WTC11 (cell line): Measurements from ENCODE around the gene ATG2A.

Experiments used
- CREM ChIP-seq: sonication (generic); formaldehyde crosslinking; IDR thresholded peaks from 2 replicates; pipeline ENCODE4 v1.8.1; 2022; ENCODE audit warnings: mild to moderate bottlenecking, missing genetic modification reagents, moderate library complexity
- SMAD3 ChIP-seq: sonication (generic); formaldehyde crosslinking; IDR thresholded peaks from 2 replicates; pipeline ENCODE4 v1.8.0; 2022; ENCODE audit warnings: missing genetic modification reagents, mild to moderate bottlenecking, borderline replicate concordance
- TCF7 ChIP-seq: sonication (generic); formaldehyde crosslinking; IDR thresholded peaks from 2 replicates; pipeline ENCODE4 v1.8.0; 2022; ENCODE audit warnings: mild to moderate bottlenecking, low read depth, missing genetic modification reagents, moderate library complexity
- ZNF416 ChIP-seq: fragments of 250-450 bp; sonication (Bioruptor Pico); IDR thresholded peaks from 2 replicates; pipeline ENCODE4 v1.9.0; 2021; ENCODE audit warnings: mild to moderate bottlenecking, inconsistent platforms
- TF ChIP-seq, protein P1 (sequence below): sonication (generic); formaldehyde crosslinking; IDR thresholded peaks from 2 replicates; pipeline ENCODE4 v1.8.1; 2023; ENCODE audit warnings: mild to moderate bottlenecking, missing genetic modification reagents, moderate library complexity
- TF ChIP-seq, protein P2 (sequence below): fragments of 200-600 bp; IDR thresholded peaks from 2 replicates; pipeline ENCODE4 v1.8.0; 2022; ENCODE audit warnings: antibody characterized with exemption
- TF ChIP-seq, protein P3 (sequence below): fragments of 250-450 bp; sonication (Bioruptor Pico); IDR thresholded peaks from 2 replicates; pipeline ENCODE4 v1.8.0; 2021; ENCODE audit warnings: mild to moderate bottlenecking
- TF ChIP-seq, protein P4 (sequence below): sonication (generic); formaldehyde crosslinking; conservative IDR thresholded peaks from 2 replicates; pipeline ENCODE4 v1.8.1; 2023; ENCODE audit warnings: mild to moderate bottlenecking, low read depth, missing genetic modification reagents, moderate library complexity

DNA sequence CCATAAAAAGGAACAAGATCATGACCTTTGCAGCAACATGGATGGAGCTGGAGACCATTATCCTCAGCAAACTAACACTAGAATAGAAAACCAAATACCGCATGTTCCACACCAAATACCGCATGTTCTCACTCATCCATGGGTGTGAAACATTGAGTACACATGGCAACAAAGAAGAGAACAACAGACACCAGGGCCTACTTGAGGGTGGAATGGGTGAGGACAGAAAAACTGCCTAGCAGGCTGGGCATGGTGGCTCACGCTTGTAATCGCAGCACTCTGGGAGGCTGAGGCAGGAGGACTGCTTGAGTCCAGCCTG is 50.9 kb downstream of the ATG2A start:
- TF ChIP-seq, protein P1, sequence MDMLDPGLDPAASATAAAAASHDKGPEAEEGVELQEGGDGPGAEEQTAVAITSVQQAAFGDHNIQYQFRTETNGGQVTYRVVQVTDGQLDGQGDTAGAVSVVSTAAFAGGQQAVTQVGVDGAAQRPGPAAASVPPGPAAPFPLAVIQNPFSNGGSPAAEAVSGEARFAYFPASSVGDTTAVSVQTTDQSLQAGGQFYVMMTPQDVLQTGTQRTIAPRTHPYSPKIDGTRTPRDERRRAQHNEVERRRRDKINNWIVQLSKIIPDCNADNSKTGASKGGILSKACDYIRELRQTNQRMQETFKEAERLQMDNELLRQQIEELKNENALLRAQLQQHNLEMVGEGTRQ: no peak
- TF ChIP-seq, protein P2, sequence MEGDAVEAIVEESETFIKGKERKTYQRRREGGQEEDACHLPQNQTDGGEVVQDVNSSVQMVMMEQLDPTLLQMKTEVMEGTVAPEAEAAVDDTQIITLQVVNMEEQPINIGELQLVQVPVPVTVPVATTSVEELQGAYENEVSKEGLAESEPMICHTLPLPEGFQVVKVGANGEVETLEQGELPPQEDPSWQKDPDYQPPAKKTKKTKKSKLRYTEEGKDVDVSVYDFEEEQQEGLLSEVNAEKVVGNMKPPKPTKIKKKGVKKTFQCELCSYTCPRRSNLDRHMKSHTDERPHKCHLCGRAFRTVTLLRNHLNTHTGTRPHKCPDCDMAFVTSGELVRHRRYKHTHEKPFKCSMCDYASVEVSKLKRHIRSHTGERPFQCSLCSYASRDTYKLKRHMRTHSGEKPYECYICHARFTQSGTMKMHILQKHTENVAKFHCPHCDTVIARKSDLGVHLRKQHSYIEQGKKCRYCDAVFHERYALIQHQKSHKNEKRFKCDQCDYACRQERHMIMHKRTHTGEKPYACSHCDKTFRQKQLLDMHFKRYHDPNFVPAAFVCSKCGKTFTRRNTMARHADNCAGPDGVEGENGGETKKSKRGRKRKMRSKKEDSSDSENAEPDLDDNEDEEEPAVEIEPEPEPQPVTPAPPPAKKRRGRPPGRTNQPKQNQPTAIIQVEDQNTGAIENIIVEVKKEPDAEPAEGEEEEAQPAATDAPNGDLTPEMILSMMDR: no peak
- no peak for TF ChIP-seq SMAD3
- no peak for TF ChIP-seq ZNF416 (CRISPR knock-in tag)
- TF ChIP-seq, protein P3, sequence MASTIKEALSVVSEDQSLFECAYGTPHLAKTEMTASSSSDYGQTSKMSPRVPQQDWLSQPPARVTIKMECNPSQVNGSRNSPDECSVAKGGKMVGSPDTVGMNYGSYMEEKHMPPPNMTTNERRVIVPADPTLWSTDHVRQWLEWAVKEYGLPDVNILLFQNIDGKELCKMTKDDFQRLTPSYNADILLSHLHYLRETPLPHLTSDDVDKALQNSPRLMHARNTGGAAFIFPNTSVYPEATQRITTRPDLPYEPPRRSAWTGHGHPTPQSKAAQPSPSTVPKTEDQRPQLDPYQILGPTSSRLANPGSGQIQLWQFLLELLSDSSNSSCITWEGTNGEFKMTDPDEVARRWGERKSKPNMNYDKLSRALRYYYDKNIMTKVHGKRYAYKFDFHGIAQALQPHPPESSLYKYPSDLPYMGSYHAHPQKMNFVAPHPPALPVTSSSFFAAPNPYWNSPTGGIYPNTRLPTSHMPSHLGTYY (CRISPR knock-in tag): no peak
- TF ChIP-seq, protein P4, sequence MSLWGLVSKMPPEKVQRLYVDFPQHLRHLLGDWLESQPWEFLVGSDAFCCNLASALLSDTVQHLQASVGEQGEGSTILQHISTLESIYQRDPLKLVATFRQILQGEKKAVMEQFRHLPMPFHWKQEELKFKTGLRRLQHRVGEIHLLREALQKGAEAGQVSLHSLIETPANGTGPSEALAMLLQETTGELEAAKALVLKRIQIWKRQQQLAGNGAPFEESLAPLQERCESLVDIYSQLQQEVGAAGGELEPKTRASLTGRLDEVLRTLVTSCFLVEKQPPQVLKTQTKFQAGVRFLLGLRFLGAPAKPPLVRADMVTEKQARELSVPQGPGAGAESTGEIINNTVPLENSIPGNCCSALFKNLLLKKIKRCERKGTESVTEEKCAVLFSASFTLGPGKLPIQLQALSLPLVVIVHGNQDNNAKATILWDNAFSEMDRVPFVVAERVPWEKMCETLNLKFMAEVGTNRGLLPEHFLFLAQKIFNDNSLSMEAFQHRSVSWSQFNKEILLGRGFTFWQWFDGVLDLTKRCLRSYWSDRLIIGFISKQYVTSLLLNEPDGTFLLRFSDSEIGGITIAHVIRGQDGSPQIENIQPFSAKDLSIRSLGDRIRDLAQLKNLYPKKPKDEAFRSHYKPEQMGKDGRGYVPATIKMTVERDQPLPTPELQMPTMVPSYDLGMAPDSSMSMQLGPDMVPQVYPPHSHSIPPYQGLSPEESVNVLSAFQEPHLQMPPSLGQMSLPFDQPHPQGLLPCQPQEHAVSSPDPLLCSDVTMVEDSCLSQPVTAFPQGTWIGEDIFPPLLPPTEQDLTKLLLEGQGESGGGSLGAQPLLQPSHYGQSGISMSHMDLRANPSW (CRISPR knock-in tag): no peak
- no peak for TF ChIP-seq CREM
- TF ChIP-seq TCF7 (CRISPR knock-in tag): no peak
